ENCODE data around the gene C16orf95. TPM values are rescaled to one million over a fixed set of nuclear protein-coding genes. Genes with fewer than 3 reads are reported as not detected.

C16orf95 gene
- total RNA-seq, 1 donor: 0.42 TPM

GRCh38 chr16:87329436-87330256 is 12.5 kb upstream of the C16orf95 start:
- Histone ChIP-seq H3K4me1 (ENCODE audit: insufficient read depth, low read length) (peaks cover 3% of the 10 kb centered on the region), H3K4me3 (ENCODE audit: low read length) (no peak overlapping the region), H3K9me3 (ENCODE audit: low read depth, low read length) (no peaks in the 10 kb centered on the region), H3K27me3 (ENCODE audit: insufficient read depth, low read length) (no peaks in the 10 kb centered on the region)

- H3K27me3 ChIP-seq (ENCODE audit: insufficient read depth, low read length): no peaks in the 10 kb centered on the region
- no peaks in the 10 kb centered on the region for H3K9me3 ChIP-seq (ENCODE audit: low read depth, low read length)
- H3K4me3 ChIP-seq (ENCODE audit: low read length): no peak overlapping the region
- peaks cover 4% of the 10 kb centered on the region for H3K4me1 ChIP-seq (ENCODE audit: insufficient read depth, low read length)
These were observed 11.7 kb upstream of the C16orf95 start for GRCh38 chr16:87328846-87329245.

GRCh38 chr16:87327798-87328495 is 10.8 kb upstream of the C16orf95 start:
- Histone ChIP-seq H3K9me3 (ENCODE audit: low read depth, low read length) (no peaks in the 10 kb centered on the region), H3K4me3 (ENCODE audit: low read length) (no peak overlapping the region), H3K27me3 (ENCODE audit: insufficient read depth, low read length) (no peaks in the 10 kb centered on the region), H3K4me1 (ENCODE audit: insufficient read depth, low read length) (peaks cover 4% of the 10 kb centered on the region)

GRCh38 chr16:87326151-87326571 is 9.0 kb upstream of the C16orf95 start:
- no peaks in the 10 kb centered on the region for H3K27me3 ChIP-seq (ENCODE audit: insufficient read depth, low read length)
- H3K4me3 ChIP-seq (ENCODE audit: low read length): no peak overlapping the region

GRCh38 chr16:87325423-87325858 is 8.2 kb upstream of the C16orf95 start:
- peaks cover 4% of the 10 kb centered on the region for H3K4me1 ChIP-seq (ENCODE audit: insufficient read depth, low read length)
- H3K27me3 ChIP-seq (ENCODE audit: insufficient read depth, low read length): no peaks in the 10 kb centered on the region
- H3K4me3 ChIP-seq (ENCODE audit: low read length): no peak overlapping the region

More at GRCh38 chr16:87326151-87326571, 9.0 kb upstream of the C16orf95 start:
- Histone ChIP-seq H3K9me3 (ENCODE audit: low read depth, low read length) (no peaks in the 10 kb centered on the region), H3K4me1 (ENCODE audit: insufficient read depth, low read length) (peaks cover 4% of the 10 kb centered on the region)

GRCh38 chr16:87324411-87325275 is 7.5 kb upstream of the C16orf95 start:
- Histone ChIP-seq H3K4me1 (ENCODE audit: insufficient read depth, low read length) (peaks cover 4% of the 10 kb centered on the region), H3K27me3 (ENCODE audit: insufficient read depth, low read length) (no peaks in the 10 kb centered on the region), H3K4me3 (ENCODE audit: low read length) (no peak overlapping the region), H3K9me3 (ENCODE audit: low read depth, low read length) (no peaks in the 10 kb centered on the region)

More at GRCh38 chr16:87325423-87325858, 8.2 kb upstream of the C16orf95 start:
- H3K9me3 ChIP-seq (ENCODE audit: low read depth, low read length): no peaks in the 10 kb centered on the region

- no peaks in the 10 kb centered on the region for H3K27me3 ChIP-seq (ENCODE audit: insufficient read depth, low read length)
- H3K4me3 ChIP-seq (ENCODE audit: low read length): no peak overlapping the region
- peaks cover 4% of the 10 kb centered on the region for H3K4me1 ChIP-seq (ENCODE audit: insufficient read depth, low read length)
- H3K9me3 ChIP-seq (ENCODE audit: low read depth, low read length): no peaks in the 10 kb centered on the region
These were observed 6.7 kb upstream of the C16orf95 start for GRCh38 chr16:87323727-87324410.

GRCh38 chr16:87322833-87323726 is 5.9 kb upstream of the C16orf95 start:
- Histone ChIP-seq H3K4me3 (ENCODE audit: low read length) (no peak overlapping the region), H3K4me1 (ENCODE audit: insufficient read depth, low read length) (peaks cover 9% of the 10 kb centered on the region), H3K27me3 (ENCODE audit: insufficient read depth, low read length) (no peaks in the 10 kb centered on the region), H3K9me3 (ENCODE audit: low read depth, low read length) (no peaks in the 10 kb centered on the region)

- Histone ChIP-seq H3K4me1 (ENCODE audit: insufficient read depth, low read length) (peaks cover 14% of the 10 kb centered on the region), H3K4me3 (ENCODE audit: low read length) (no peak overlapping the region), H3K27me3 (ENCODE audit: insufficient read depth, low read length) (no peaks in the 10 kb centered on the region), H3K9me3 (ENCODE audit: low read depth, low read length) (no peaks in the 10 kb centered on the region)
These were observed 5.2 kb upstream of the C16orf95 start for GRCh38 chr16:87322360-87322759.

GRCh38 chr16:87321336-87322107 is 4.3 kb upstream of the C16orf95 start:
- Histone ChIP-seq H3K9me3 (ENCODE audit: low read depth, low read length) (no peaks in the 10 kb centered on the region), H3K4me3 (ENCODE audit: low read length) (no peak overlapping the region), H3K27me3 (ENCODE audit: insufficient read depth, low read length) (no peaks in the 10 kb centered on the region), H3K4me1 (ENCODE audit: insufficient read depth, low read length) (peaks cover 14% of the 10 kb centered on the region)

GRCh38 chr16:87320510-87321227 is 3.5 kb upstream of the C16orf95 start:
- no peak overlapping the region for H3K4me3 ChIP-seq (ENCODE audit: low read length)
- H3K9me3 ChIP-seq (ENCODE audit: low read depth, low read length): no peaks in the 10 kb centered on the region
- H3K4me1 ChIP-seq (ENCODE audit: insufficient read depth, low read length): peaks cover 14% of the 10 kb centered on the region
- no peaks in the 10 kb centered on the region for H3K27me3 ChIP-seq (ENCODE audit: insufficient read depth, low read length)

- Histone ChIP-seq H3K9me3 (ENCODE audit: low read depth, low read length) (no peaks in the 10 kb centered on the region), H3K4me3 (ENCODE audit: low read length) (no peak overlapping the region), H3K4me1 (ENCODE audit: insufficient read depth, low read length) (peaks cover 14% of the 10 kb centered on the region), H3K27me3 (ENCODE audit: insufficient read depth, low read length) (no peaks in the 10 kb centered on the region)
These were observed 2.9 kb upstream of the C16orf95 start for GRCh38 chr16:87319997-87320491.

Data from mononuclear cell (primary cell).